Fibroblast of villous mesenchyme (primary cell): ENCODE results near the gene FAM169A. TPM values are rescaled to one million over a fixed set of nuclear protein-coding genes. Genes with fewer than 3 reads are reported as not detected.

ENCODE experiments used
- DNase-seq: peaks from one replicate; pipeline ENCODE4 v3.0.0-alpha.2; 2010; ENCODE audit warnings: low read depth
- H3K4me3 ChIP-seq: 2 replicates; pipeline ENCODE4 v1.5.1; 2011; ENCODE audit warnings: low read depth, mild to moderate bottlenecking, low read length
- CTCF ChIP-seq: IDR thresholded peaks from 2 replicates; pipeline ENCODE4 v1.5.1; 2012; ENCODE audit warnings: low read depth, mild to moderate bottlenecking, low read length; ENCODE audit not compliant: insufficient read depth
- total RNA-seq: library from RNA; depleted of rRNA; stranded (reverse); fragments of >200 nt; gene quantifications from 2 replicates; pipeline ENCODE4 v1.2.3, GENCODE V29; 2012

Gene FAM169A
- total RNA-seq, 1 donor: 3.9 TPM

- TF ChIP-seq CTCF: no peak
- DNase-seq: no peak
- no peak overlapping the region for H3K4me3 ChIP-seq
These were observed 15.3 kb downstream of the FAM169A start for GRCh38 chr5:74850789-74851425.

GRCh38 chr5:74850030-74850429 lies 16.2 kb downstream of the FAM169A start:
- H3K4me3 ChIP-seq: no peak overlapping the region
- no peak for TF ChIP-seq CTCF
- DNase-seq: no peak

DNA sequence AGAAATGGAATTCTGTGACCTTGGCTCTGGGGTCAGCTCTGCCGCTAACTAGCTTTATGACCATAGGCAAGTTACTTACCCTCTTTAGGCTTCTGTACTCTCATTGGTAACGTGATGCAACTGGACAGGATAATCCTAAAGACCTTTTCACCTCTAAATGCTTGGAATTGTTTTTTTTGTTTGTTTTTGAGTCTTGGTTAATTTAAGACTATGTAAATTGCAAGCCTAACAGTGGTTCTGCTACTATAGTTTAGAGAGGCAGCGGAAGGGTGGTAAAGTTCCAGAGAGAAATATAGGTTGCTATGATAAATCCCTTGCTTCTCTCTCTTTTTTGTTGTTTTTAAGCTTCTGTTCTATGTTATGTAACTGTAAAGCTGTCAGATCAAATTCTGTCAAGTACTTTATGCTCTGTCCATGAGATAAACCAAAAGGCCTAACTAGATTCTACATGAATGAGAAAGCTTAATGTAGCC lies 17.6 kb downstream of the FAM169A start:
- H3K4me3 ChIP-seq: no peak overlapping the region
- TF ChIP-seq CTCF: no peak
- peak; percentile 21 for DNase-seq

DNA sequence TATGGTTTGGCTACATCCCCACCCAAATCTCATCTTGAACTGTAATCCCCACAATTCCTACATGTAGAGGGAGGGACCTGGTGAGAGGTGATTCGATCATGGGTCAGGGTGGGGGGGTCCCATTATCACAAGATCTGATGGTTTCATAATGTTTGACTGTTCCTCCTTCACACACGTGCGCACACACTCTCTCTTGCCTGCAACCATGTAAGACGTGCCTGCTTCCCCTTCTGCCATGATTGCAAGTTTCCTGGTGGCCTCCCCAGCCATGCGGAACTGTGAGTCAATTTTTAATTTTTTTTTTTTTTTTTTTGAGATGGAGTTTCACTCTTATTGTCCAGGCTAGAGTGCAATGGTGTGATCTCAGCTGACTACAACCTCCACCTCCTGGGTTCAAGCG lies 27.0 kb downstream of the FAM169A start:
- no peak for TF ChIP-seq CTCF
- no peak overlapping the region for H3K4me3 ChIP-seq
- DNase-seq: no peak

GRCh38 chr5:74838262-74838661 lies 27.9 kb downstream of the FAM169A start:
- DNase-seq: no peak
- TF ChIP-seq CTCF: no peak
- no peak overlapping the region for H3K4me3 ChIP-seq

DNA sequence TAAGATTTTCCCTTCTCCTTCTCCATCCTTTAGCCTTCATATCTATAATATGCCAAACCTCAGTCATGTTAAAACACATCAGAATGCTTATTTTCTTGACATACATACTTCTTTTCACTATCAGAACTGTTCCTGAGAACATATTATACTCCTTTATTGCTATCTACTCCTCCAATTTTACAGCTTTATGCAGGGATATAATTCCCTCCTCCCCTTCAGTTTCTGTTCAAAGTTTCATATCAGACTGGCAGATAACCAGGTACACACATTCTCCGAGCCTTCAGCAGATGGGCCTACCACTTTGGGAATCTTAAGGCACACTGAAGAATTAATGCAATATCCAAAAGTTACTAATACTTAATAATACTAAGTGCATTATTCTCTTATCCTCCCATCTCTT lies 29.1 kb downstream of the FAM169A start:
- no peak for TF ChIP-seq CTCF

More for the DNA sequence above, 29.1 kb downstream of the FAM169A start:
- H3K4me3 ChIP-seq: no peak overlapping the region
- DNase-seq: no peak
